ENCODE results near the gene TBC1D10A.

DNA sequence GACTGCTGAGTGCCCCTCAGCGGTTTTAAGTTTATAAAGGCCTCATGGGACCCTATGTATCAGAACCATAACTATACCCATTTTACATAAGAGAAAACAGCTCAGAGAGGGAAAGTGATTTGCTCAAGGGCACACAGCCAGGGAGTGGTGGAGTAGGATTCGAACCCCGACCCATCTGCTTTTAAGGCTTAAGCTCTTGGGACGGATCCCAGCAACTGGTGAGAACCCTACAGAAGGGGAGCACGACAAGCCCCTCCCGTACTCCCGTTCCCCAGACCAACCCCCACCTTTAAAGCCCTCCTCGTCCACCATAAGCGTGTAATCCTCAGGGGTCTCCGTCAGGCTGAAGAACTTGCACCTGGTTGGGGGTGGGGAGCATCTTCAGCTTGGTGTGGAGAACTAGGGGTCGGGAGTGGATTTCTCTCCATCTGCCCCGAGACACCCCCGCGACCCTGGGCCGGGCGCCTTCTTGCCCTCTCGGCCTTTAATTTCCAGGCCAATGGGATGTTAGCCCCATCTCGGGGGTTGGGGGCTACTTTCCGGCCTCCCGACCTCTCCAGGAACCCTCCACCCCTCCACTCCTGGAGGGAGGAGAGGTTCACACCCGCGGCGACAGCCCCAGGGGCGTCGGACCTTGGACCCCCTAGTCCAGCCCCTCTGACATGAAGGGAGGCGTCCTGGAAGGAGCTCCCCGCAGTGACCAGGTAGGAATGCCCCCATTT, 38.2 kb downstream of the TBC1D10A start:
- TF ChIP-seq EZH2 (IDR thresholded peaks at IDR 0.05; ENCODE audit: low read depth, unreplicated experiment), result no peak
- no peak for TF ChIP-seq CREB1 (CRISPR knock-in tag; IDR thresholded peaks at IDR 0.05; ENCODE audit: low read depth)
- no peak for TF ChIP-seq EZH2phosphoT487 (IDR thresholded peaks at IDR 0.05; ENCODE audit: unreplicated experiment)
- TF ChIP-seq, protein P1, sequence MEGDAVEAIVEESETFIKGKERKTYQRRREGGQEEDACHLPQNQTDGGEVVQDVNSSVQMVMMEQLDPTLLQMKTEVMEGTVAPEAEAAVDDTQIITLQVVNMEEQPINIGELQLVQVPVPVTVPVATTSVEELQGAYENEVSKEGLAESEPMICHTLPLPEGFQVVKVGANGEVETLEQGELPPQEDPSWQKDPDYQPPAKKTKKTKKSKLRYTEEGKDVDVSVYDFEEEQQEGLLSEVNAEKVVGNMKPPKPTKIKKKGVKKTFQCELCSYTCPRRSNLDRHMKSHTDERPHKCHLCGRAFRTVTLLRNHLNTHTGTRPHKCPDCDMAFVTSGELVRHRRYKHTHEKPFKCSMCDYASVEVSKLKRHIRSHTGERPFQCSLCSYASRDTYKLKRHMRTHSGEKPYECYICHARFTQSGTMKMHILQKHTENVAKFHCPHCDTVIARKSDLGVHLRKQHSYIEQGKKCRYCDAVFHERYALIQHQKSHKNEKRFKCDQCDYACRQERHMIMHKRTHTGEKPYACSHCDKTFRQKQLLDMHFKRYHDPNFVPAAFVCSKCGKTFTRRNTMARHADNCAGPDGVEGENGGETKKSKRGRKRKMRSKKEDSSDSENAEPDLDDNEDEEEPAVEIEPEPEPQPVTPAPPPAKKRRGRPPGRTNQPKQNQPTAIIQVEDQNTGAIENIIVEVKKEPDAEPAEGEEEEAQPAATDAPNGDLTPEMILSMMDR (conservative IDR thresholded peaks at IDR 0.05; ENCODE audit: low read depth in 2 of 2), result no peak
- TF ChIP-seq, protein P2, sequence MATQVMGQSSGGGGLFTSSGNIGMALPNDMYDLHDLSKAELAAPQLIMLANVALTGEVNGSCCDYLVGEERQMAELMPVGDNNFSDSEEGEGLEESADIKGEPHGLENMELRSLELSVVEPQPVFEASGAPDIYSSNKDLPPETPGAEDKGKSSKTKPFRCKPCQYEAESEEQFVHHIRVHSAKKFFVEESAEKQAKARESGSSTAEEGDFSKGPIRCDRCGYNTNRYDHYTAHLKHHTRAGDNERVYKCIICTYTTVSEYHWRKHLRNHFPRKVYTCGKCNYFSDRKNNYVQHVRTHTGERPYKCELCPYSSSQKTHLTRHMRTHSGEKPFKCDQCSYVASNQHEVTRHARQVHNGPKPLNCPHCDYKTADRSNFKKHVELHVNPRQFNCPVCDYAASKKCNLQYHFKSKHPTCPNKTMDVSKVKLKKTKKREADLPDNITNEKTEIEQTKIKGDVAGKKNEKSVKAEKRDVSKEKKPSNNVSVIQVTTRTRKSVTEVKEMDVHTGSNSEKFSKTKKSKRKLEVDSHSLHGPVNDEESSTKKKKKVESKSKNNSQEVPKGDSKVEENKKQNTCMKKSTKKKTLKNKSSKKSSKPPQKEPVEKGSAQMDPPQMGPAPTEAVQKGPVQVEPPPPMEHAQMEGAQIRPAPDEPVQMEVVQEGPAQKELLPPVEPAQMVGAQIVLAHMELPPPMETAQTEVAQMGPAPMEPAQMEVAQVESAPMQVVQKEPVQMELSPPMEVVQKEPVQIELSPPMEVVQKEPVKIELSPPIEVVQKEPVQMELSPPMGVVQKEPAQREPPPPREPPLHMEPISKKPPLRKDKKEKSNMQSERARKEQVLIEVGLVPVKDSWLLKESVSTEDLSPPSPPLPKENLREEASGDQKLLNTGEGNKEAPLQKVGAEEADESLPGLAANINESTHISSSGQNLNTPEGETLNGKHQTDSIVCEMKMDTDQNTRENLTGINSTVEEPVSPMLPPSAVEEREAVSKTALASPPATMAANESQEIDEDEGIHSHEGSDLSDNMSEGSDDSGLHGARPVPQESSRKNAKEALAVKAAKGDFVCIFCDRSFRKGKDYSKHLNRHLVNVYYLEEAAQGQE (IDR thresholded peaks at IDR 0.05; ENCODE audit: unreplicated experiment), result no peak
- TF ChIP-seq POLR2AphosphoS5 (IDR thresholded peaks at IDR 0.05; ENCODE audit: low read depth), result no peak
- no peak for TF ChIP-seq ETS1 (IDR thresholded peaks at IDR 0.05)
- TF ChIP-seq JUNB (IDR thresholded peaks at IDR 0.05; ENCODE audit: unreplicated experiment), result no peak
- no peak for TF ChIP-seq STAT1 (IDR thresholded peaks at IDR 0.05; ENCODE audit: unreplicated experiment)
- no peak for TF ChIP-seq ZNF331 (CRISPR knock-in tag; IDR thresholded peaks at IDR 0.05; ENCODE audit: low read depth)
- no peak for TF ChIP-seq NANOG (IDR thresholded peaks at IDR 0.05; ENCODE audit: borderline replicate concordance)
